NB4 (cell line): ENCODE results near the gene PDSS1.

Experiments
- TF ChIP-seq, protein P1 (sequence below): IDR thresholded peaks from one replicate; pipeline ENCODE4 v1.5.1; 2012; ENCODE audit warnings: low read depth, low read length
- TF ChIP-seq, protein P2 (sequence below): IDR thresholded peaks from 2 replicates; pipeline ENCODE4 v1.6.1; 2011; ENCODE audit warnings: low read depth, low read length

DNA sequence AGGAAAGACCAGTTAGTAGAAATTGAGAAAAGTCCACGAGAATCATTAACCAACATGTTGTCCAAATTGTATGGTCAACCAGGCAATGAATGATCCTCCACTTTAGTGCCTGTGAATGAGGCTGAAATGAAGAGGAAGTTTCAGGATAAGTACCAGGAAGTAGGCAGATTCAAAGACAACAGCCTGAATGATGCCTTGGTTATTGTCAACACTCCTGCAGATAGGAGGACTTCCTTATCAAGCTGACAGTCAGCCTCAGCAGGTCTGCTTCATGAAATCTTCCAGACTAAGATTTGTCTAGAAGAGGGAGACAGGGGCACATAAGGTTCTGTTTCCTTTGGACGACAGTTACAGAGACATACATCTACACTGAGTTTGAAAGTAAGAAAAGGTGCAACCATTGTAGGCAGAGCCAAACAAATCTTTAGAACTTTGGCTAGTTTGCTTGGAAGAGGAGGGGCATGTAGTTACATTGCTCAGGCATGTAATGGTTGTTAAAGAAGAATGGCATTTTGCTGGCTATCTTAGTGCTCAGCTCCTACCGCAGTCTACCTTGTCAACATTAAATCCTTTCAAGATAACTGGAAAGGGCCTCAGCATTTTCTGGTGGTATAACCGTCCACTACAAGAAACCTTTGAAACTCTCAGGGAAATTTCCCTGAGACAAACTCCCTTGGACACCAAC lies 81.8 kb downstream of the PDSS1 start:
- TF ChIP-seq, protein P1, sequence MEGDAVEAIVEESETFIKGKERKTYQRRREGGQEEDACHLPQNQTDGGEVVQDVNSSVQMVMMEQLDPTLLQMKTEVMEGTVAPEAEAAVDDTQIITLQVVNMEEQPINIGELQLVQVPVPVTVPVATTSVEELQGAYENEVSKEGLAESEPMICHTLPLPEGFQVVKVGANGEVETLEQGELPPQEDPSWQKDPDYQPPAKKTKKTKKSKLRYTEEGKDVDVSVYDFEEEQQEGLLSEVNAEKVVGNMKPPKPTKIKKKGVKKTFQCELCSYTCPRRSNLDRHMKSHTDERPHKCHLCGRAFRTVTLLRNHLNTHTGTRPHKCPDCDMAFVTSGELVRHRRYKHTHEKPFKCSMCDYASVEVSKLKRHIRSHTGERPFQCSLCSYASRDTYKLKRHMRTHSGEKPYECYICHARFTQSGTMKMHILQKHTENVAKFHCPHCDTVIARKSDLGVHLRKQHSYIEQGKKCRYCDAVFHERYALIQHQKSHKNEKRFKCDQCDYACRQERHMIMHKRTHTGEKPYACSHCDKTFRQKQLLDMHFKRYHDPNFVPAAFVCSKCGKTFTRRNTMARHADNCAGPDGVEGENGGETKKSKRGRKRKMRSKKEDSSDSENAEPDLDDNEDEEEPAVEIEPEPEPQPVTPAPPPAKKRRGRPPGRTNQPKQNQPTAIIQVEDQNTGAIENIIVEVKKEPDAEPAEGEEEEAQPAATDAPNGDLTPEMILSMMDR = no peak
- TF ChIP-seq, protein P2, sequence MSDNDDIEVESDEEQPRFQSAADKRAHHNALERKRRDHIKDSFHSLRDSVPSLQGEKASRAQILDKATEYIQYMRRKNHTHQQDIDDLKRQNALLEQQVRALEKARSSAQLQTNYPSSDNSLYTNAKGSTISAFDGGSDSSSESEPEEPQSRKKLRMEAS = no peak
